ENCODE measurements around the gene FAT1.

DNA sequence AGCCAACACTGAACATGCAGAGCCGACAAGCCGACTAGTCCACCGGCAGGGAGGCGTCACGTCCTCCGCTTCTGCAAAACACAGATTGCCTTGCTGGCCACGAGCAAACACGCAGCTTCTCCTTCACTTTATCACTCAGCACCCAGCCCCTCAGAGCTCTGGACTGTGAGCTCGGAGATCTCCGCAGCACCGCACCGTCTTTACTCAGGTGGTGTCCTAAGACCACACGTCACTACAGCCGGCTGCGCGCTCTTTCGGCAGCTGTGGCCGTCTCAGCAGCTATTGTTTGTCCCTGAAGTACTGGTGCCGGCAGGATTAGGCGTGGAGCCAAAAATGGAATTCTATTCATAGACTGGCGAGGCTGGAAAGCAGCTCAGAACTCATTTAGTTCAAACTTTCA is 72.0 kb downstream of the FAT1 start:
- TF ChIP-seq IRF2 (CRISPR knock-in tag; IDR thresholded peaks at IDR 0.05) (no peak), YY1 (IDR thresholded peaks at IDR 0.05; ENCODE audit: borderline replicate concordance in 1 of 3, control insufficient read depth in 1 of 3, extremely low read depth in 1 of 3, insufficient read depth in 3 of 3, insufficient read length in 1 of 3, insufficient replicate concordance in 2 of 3, low read depth in 1 of 3, low read length in 2 of 3) (no peak), SREBF1 (IDR thresholded peaks at IDR 0.05; ENCODE audit: borderline replicate concordance, low read depth, low read length) (no peak), ZFPM2 (CRISPR knock-in tag; IDR thresholded peaks at IDR 0.05) (no peak), ZFX (CRISPR knock-in tag; IDR thresholded peaks at IDR 0.05) (no peak), ATF7 (IDR thresholded peaks at IDR 0.05) (no peak), NR1H2 (CRISPR knock-in tag; IDR thresholded peaks at IDR 0.05) (no peak), BHLHE40 (IDR thresholded peaks at IDR 0.05; ENCODE audit: low read length) (no peak), GABPA (tag; conservative IDR thresholded peaks at IDR 0.05; ENCODE audit: low read depth) (no peak), TOE1 (IDR thresholded peaks at IDR 0.05; ENCODE audit: borderline replicate concordance) (no peak), TOE1 (CRISPR knock-in tag; IDR thresholded peaks at IDR 0.05; ENCODE audit: borderline replicate concordance, low read depth) (no peak), POLR2A (conservative IDR thresholded peaks at IDR 0.05) (no peak), GATAD2B (IDR thresholded peaks at IDR 0.05; ENCODE audit: borderline replicate concordance) (no peak), YBX1 (IDR thresholded peaks at IDR 0.05) (no peak)
- TF ChIP-seq, protein P1, sequence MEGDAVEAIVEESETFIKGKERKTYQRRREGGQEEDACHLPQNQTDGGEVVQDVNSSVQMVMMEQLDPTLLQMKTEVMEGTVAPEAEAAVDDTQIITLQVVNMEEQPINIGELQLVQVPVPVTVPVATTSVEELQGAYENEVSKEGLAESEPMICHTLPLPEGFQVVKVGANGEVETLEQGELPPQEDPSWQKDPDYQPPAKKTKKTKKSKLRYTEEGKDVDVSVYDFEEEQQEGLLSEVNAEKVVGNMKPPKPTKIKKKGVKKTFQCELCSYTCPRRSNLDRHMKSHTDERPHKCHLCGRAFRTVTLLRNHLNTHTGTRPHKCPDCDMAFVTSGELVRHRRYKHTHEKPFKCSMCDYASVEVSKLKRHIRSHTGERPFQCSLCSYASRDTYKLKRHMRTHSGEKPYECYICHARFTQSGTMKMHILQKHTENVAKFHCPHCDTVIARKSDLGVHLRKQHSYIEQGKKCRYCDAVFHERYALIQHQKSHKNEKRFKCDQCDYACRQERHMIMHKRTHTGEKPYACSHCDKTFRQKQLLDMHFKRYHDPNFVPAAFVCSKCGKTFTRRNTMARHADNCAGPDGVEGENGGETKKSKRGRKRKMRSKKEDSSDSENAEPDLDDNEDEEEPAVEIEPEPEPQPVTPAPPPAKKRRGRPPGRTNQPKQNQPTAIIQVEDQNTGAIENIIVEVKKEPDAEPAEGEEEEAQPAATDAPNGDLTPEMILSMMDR (IDR thresholded peaks at IDR 0.05 in 2 of 3, conservative IDR thresholded peaks at IDR 0.05 in 1 of 3; ENCODE audit: insufficient read depth in 2 of 3, low read depth in 1 of 3, low read length in 3 of 3), result no peak
